Cerebellar cortex (tissue), 1 donor: ENCODE results near the gene CORIN.
"Not testable (repeated sequence)": the region's sequence is repeated elsewhere in the genome, so short reads cannot be mapped to it uniquely, and the experiment has no call there.

Source experiments
- DNase-seq: peaks from one replicate; pipeline ENCODE4 v3.0.0-alpha.2; 2015; ENCODE audit warnings: low spot score

The CORIN gene

GRCh38 chr4:47720787-47721186 lies 117.1 kb downstream of the CORIN start:
- DNase-seq, result no peak

GRCh38 chr4:47719576-47719975 lies 118.3 kb downstream of the CORIN start:
- no peak for DNase-seq

GRCh38 chr4:47718696-47719095 lies 119.2 kb downstream of the CORIN start:
- no peak for DNase-seq

- no peak for DNase-seq
Observed at GRCh38 chr4:47717188-47717587, 120.7 kb downstream of the CORIN start.

GRCh38 chr4:47715716-47716416 lies 122.0 kb downstream of the CORIN start:
- no peak for DNase-seq

- DNase-seq, result no peak
Observed at GRCh38 chr4:47714269-47714668, 123.6 kb downstream of the CORIN start.

GRCh38 chr4:47713129-47713834 lies 124.6 kb downstream of the CORIN start:
- DNase-seq, result no peak

- DNase-seq, result no peak
Observed at GRCh38 chr4:47711646-47712045, 126.2 kb downstream of the CORIN start.

GRCh38 chr4:47711183-47711582 lies 126.7 kb downstream of the CORIN start:
- DNase-seq, result no peak

- not testable (repeated sequence) for DNase-seq
Observed at GRCh38 chr4:47706352-47706751, 131.5 kb downstream of the CORIN start.

- DNase-seq, result no peak
Observed at GRCh38 chr4:47705326-47705981, 132.4 kb downstream of the CORIN start.

GRCh38 chr4:47704693-47705325 lies 133.1 kb downstream of the CORIN start:
- DNase-seq, result peak; percentile 21

- no peak for DNase-seq
Observed at GRCh38 chr4:47703956-47704355, 133.9 kb downstream of the CORIN start.

GRCh38 chr4:47703008-47703407 lies 134.9 kb downstream of the CORIN start:
- DNase-seq, result no peak

- no peak for DNase-seq
Observed at GRCh38 chr4:47701286-47701685, 136.6 kb downstream of the CORIN start.

- DNase-seq, result no peak
Observed at GRCh38 chr4:47698837-47699236, 139.0 kb downstream of the CORIN start.

GRCh38 chr4:47696823-47697222 lies 141.0 kb downstream of the CORIN start:
- no peak for DNase-seq

GRCh38 chr4:47695260-47695659 lies 142.6 kb downstream of the CORIN start:
- DNase-seq, result no peak

GRCh38 chr4:47694322-47694721 lies 143.5 kb downstream of the CORIN start:
- DNase-seq, result no peak

- no peak for DNase-seq
Observed at GRCh38 chr4:47692691-47693090, 145.2 kb downstream of the CORIN start.

- DNase-seq, result not testable (repeated sequence)
Observed at GRCh38 chr4:47691757-47692383, 146.0 kb downstream of the CORIN start.

- no peak for DNase-seq
Observed at GRCh38 chr4:47690611-47691010, 147.3 kb downstream of the CORIN start.
